GM13976 (cell line): Measurements from ENCODE around the gene MEIS2.

ENCODE experiments used
- DNase-seq: peaks from one replicate; pipeline ENCODE4 v3.0.0; 2012; ENCODE audit warnings: low spot score
- CTCF ChIP-seq: IDR thresholded peaks from 2 replicates; pipeline ENCODE4 v1.5.1; 2012; ENCODE audit warnings: borderline replicate concordance, mild to moderate bottlenecking; ENCODE audit not compliant: insufficient read depth; ENCODE audit errors: extremely low read depth, missing control alignments, control extremely low read depth
- in situ Hi-C: fragments of 300-500 bp; cut with MboI; formaldehyde crosslinking; loops from one replicate; pipeline ENCODE4 v1.12.0; 2022; ENCODE audit warnings: low sequenced_read_pairs, mixed read lengths, inconsistent platforms; ENCODE audit not compliant: unreplicated experiment

MEIS2 gene

GRCh38 chr15:37008205-37008604, 92.1 kb downstream of the MEIS2 start:
- no peak for DNase-seq
- in situ Hi-C loops, result no loop called here
- TF ChIP-seq CTCF, result no peak

- in situ Hi-C loops, result no loop called here
- no peak for DNase-seq
- no peak for TF ChIP-seq CTCF
These were observed 93.0 kb downstream of the MEIS2 start for GRCh38 chr15:37007301-37007700.

- no peak for DNase-seq
- in situ Hi-C loops, result no loop called here
- no peak for TF ChIP-seq CTCF
These were observed 95.2 kb downstream of the MEIS2 start for GRCh38 chr15:37004981-37005735.

- in situ Hi-C loops, result no loop called here
- no peak for DNase-seq
- no peak for TF ChIP-seq CTCF
These were observed 95.9 kb downstream of the MEIS2 start for GRCh38 chr15:37004373-37004869.

GRCh38 chr15:37002041-37002672, 98.2 kb downstream of the MEIS2 start:
- no peak for TF ChIP-seq CTCF
- DNase-seq, result no peak
- in situ Hi-C loops, result no loop called here

GRCh38 chr15:37001417-37001816, 98.9 kb downstream of the MEIS2 start:
- no peak for TF ChIP-seq CTCF
- in situ Hi-C loops, result no loop called here

More at GRCh38 chr15:37001417-37001816, 98.9 kb downstream of the MEIS2 start:
- no peak for DNase-seq
